Naive thymus-derived CD8-positive, alpha-beta T cell (primary cell): ENCODE results near the gene ADGRG4. TPM values are rescaled to one million over a fixed set of nuclear protein-coding genes. Genes with fewer than 3 reads are reported as not detected.

Experiments
- ATAC-seq, 2 donors: fragments of 150-1000 bp; cut with Tn5 transposase in 1 of 2; sonication (Bioruptor Pico), chemical (Tn5 transposase) in 1 of 2; 1 replicate in 1 of 2; 2 replicates in 1 of 2; pipeline ENCODE4 v1.10.0; 2021; ENCODE audit warnings: mild to moderate bottlenecking in 2 of 2, moderate library complexity in 2 of 2
- POLR2A ChIA-PET: fragments of 350-600 bp; sonication (Branson Sonifier 250); formaldehyde crosslinking; loops from one replicate; lab custom pipeline; 2021; ENCODE audit warnings: antibody characterized with exemption; lab: Charles Lee
- DNase-seq, 10 donors: peaks; one replicate each; pipeline versions ENCODE4 v3.0.0 to v3.0.0-alpha.2; 2020 to 2022
- H3K27ac Mint-ChIP-seq, 10 donors: one replicate each; pipeline ENCODE4 v1.8.0; 2020 to 2022; ENCODE audit warnings: mild to moderate bottlenecking in 10 of 10, mixed read lengths in 10 of 10, moderate library complexity in 4 of 10, inconsistent platforms in 1 of 10
- H3K27me3 Mint-ChIP-seq, 5 donors: one replicate each; pipeline ENCODE4 v1.8.0; 2021 to 2022; ENCODE audit warnings: mixed read lengths in 5 of 5
- H3K36me3 Mint-ChIP-seq, 3 donors: one replicate each; pipeline ENCODE4 v1.8.0; 2020 to 2022; ENCODE audit warnings: mixed read lengths in 3 of 3, mild to moderate bottlenecking in 2 of 3, inconsistent platforms in 1 of 3
- H3K4me1 Mint-ChIP-seq, 4 donors: one replicate each; pipeline ENCODE4 v1.8.0; 2021 to 2022; ENCODE audit warnings: mixed read lengths in 4 of 4
- H3K4me3 Mint-ChIP-seq, 10 donors: one replicate each; pipeline ENCODE4 v1.8.0; 2020 to 2022; ENCODE audit warnings: mild to moderate bottlenecking in 10 of 10, mixed read lengths in 10 of 10, moderate library complexity in 6 of 10, inconsistent platforms in 1 of 10
- H3K9me3 Mint-ChIP-seq, 9 donors: one replicate each; pipeline ENCODE4 v1.8.0; 2020 to 2022; ENCODE audit warnings: mixed read lengths in 9 of 9, mild to moderate bottlenecking in 3 of 9, inconsistent platforms in 1 of 9, moderate library complexity in 1 of 9
- polyA plus RNA-seq, 3 donors: library from polyadenylated mRNA; unstranded; fragments of 300-500 nt; fragmentation: Illumina TruSeq; gene quantifications; one replicate each; pipeline ENCODE4 v1.2.3, GENCODE V29; 2021
- total RNA-seq, 8 experiments: library from RNA in 2 of 8; stranded (reverse) in 2 of 8; gene quantifications; one replicate each; pipeline ENCODE4 v1.2.3 and lab custom pipeline; 2021 to 2026

ADGRG4 gene
- total and polyA plus RNA-seq, 5 experiments from 2014 or later = not detected

GRCh38 chrX:136456133-136456532 lies 155.4 kb downstream of the ADGRG4 start:
- POLR2A ChIA-PET = no interaction called here
- no peak overlapping the region for H3K27ac Mint-ChIP-seq
- H3K4me1 Mint-ChIP-seq = no peaks in the 10 kb centered on the region
- DNase-seq (no peak), ATAC-seq (no peak)
- H3K4me3 Mint-ChIP-seq = no peak overlapping the region
- peaks cover 0 to 2% (median 0%) of the 10 kb centered on the region in 5 donors for H3K27me3 Mint-ChIP-seq
- no peaks in the 10 kb centered on the region for H3K9me3 Mint-ChIP-seq
- H3K36me3 Mint-ChIP-seq = no peaks in the 10 kb centered on the region

- Mint-ChIP-seq H3K4me3 (no peak overlapping the region), H3K27me3 (peaks cover 0 to 2% (median 0%) of the 10 kb centered on the region in 5 donors), H3K4me1 (no peaks in the 10 kb centered on the region), H3K9me3 (no peaks in the 10 kb centered on the region), H3K36me3 (no peaks in the 10 kb centered on the region), H3K27ac (no peak overlapping the region)
- no peak for ATAC-seq
- DNase-seq = no peak
- POLR2A ChIA-PET = no interaction called here
Observed at GRCh38 chrX:136457303-136457917, 156.6 kb downstream of the ADGRG4 start.

GRCh38 chrX:136464589-136464988 lies 163.8 kb downstream of the ADGRG4 start:
- POLR2A ChIA-PET = no interaction called here
- Mint-ChIP-seq H3K27ac (no peak overlapping the region), H3K9me3 (no peaks in the 10 kb centered on the region), H3K4me1 (no peaks in the 10 kb centered on the region), H3K4me3 (no peak overlapping the region), H3K36me3 (no peaks in the 10 kb centered on the region), H3K27me3 (peaks cover 0 to 1% (median 0%) of the 10 kb centered on the region in 5 donors)
- ATAC-seq = no peak
- no peak for DNase-seq

Other genes starting within 250 kb of the ADGRG4 start
- 10 to 100 TPM; 10.8 to 12.8 TPM for gene FHL1, start 153.4 kb upstream of the ADGRG4 start, total RNA-seq
- gene FHL1, start 153.4 kb upstream of the ADGRG4 start, polyA plus RNA-seq = 10 to 100 TPM; 14.9 to 16.6 (median 16.5) TPM
- gene MAP7D3, start 49.6 kb upstream of the ADGRG4 start, total RNA-seq = 1 to 10 TPM; 7.7 to 8.3 TPM
- gene MAP7D3, start 49.6 kb upstream of the ADGRG4 start, polyA plus RNA-seq = 1 to 10 TPM; 3.5 to 5.6 (median 4.2) TPM
- not detected for gene BRS3, start 187.0 kb downstream of the ADGRG4 start, total RNA-seq
- not detected for gene BRS3, start 187.0 kb downstream of the ADGRG4 start, polyA plus RNA-seq
- 10 to 100 TPM; 29.8 to 30.1 TPM for gene HTATSF1, start 196.6 kb downstream of the ADGRG4 start, total RNA-seq
- gene HTATSF1, start 196.6 kb downstream of the ADGRG4 start, polyA plus RNA-seq = 10 to 100 TPM; 40.0 to 67.9 (median 63.8) TPM
- gene VGLL1, start 231.3 kb downstream of the ADGRG4 start, total RNA-seq = not detected
- not detected for gene VGLL1, start 231.3 kb downstream of the ADGRG4 start, polyA plus RNA-seq